Muscle layer of duodenum (tissue), 2 donors: ENCODE measurements around the gene FAM168A.

Experiments
- H3K27ac ChIP-seq: one replicate; pipeline ENCODE4 v1.7.0; 2013; ENCODE audit warnings: mild to moderate bottlenecking, low read length
- H3K27me3 ChIP-seq: one replicate; pipeline ENCODE4 v1.7.0; 2013; ENCODE audit warnings: low read depth, mild to moderate bottlenecking, control low read depth, low read length
- H3K36me3 ChIP-seq, 2 donors: one replicate each; pipeline ENCODE4 v1.7.0; 2013; ENCODE audit warnings: low read length in 2 of 2, control low read depth in 1 of 2, mild to moderate bottlenecking in 1 of 2; ENCODE audit not compliant: insufficient read depth in 2 of 2, control insufficient read depth in 1 of 2
- H3K4me1 ChIP-seq, 2 donors: one replicate each; pipeline ENCODE4 v1.7.0; 2013; ENCODE audit warnings: low read length in 2 of 2, mild to moderate bottlenecking in 2 of 2, control low read depth in 1 of 2, moderate library complexity in 1 of 2; ENCODE audit not compliant: insufficient read depth in 2 of 2, control insufficient read depth in 1 of 2
- H3K4me3 ChIP-seq, 2 donors: one replicate each; pipeline ENCODE4 v1.7.0; 2013; ENCODE audit warnings: low read length in 2 of 2, low read depth in 1 of 2, mild to moderate bottlenecking in 1 of 2
- H3K9me3 ChIP-seq, 2 donors: one replicate each; pipeline ENCODE4 v1.7.0; 2013; ENCODE audit warnings: low read length in 2 of 2, control low read depth in 1 of 2, mild to moderate bottlenecking in 1 of 2; ENCODE audit not compliant: control insufficient read depth in 1 of 2
- donor health status: healthy.

Gene FAM168A

DNA sequence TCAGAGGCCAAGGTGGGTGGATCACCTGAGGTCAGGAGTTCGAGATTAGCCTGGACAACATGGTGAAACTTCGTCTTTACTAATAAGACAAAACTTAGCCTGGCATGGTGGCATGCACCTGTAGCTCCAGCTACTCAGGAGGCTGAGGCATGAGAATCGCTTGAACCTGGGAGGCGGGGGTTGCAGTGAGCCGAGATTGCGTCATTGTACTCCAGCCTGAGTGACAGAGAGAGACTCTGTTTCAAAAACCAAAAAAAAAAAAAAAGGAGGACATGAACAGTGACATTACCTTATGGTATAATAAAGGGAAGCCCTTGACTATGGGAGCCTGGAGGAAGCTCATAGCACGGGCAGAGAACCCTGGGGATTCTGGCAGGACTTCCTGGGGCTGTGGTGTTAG, 32.0 kb upstream of the FAM168A start:
- H3K27ac ChIP-seq, result no peak overlapping the region
- no peaks in the 10 kb centered on the region for H3K9me3 ChIP-seq
- peaks cover 3% of the 10 kb centered on the region for H3K27me3 ChIP-seq
- H3K4me1 ChIP-seq, result no peaks in the 10 kb centered on the region
- H3K36me3 ChIP-seq, result no peaks in the 10 kb centered on the region
- no peak overlapping the region for H3K4me3 ChIP-seq

DNA sequence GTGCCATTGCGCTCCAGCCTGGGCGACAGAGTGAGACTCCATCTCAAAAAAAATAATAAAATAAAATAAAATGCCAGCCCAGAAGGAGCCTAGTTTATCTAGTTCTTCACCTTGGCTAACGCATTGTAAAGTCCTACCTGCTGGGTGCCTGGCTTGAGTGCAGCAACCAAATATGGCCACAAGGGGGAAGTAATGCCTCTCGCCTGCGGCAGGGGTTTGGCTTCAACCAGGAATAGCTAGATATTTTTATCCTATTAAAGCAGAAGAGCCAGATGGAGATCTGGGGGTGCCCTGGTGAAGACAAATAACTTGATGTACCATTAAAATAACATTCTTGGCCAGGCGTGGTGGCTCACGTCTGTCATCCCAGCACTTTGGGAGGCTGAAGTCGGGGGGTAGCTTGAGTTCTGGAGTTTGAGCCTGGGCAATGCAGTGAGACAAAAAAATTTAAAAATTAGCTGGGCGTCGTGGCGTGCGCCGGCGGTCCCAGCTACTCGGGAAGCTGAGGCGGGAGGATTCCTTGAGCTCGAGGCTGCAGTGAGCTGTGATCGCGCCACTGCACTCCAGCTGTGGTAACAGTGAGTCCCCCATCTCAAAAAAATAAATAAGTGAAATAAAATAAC, 27.9 kb upstream of the FAM168A start:
- peaks cover 3% of the 10 kb centered on the region for H3K27me3 ChIP-seq
- H3K27ac ChIP-seq, result no peak overlapping the region
- H3K36me3 ChIP-seq, result no peaks in the 10 kb centered on the region
- H3K4me1 ChIP-seq, result peaks cover 0 to 5% of the 10 kb centered on the region in 2 donors
- peak overlapping the region in 1 of 2 donors; percentile 50 for H3K4me3 ChIP-seq
- no peaks in the 10 kb centered on the region for H3K9me3 ChIP-seq

DNA sequence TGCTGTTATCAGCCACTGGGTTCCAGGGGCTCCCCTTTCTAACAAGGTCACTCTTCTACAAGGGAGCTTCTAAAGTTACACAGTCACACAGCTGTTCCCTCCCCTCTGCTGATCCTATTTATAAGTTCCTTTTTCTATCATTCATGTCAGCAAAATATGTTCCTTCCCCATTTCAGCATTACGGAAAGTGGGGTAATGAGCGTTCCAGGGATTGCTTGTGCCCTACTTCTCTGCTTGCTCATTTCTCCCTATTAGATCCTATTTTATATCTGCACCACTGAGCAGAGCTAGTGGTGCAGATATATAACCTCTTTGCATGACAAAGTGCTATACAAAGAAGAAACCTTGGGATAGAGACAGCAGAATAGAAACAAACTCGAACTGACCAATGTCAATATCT, 25.8 kb upstream of the FAM168A start:
- Histone ChIP-seq H3K27me3 (no peaks in the 10 kb centered on the region), H3K9me3 (no peaks in the 10 kb centered on the region), H3K4me3 (no peak overlapping the region), H3K27ac (no peak overlapping the region), H3K36me3 (no peaks in the 10 kb centered on the region), H3K4me1 (peaks cover 0 to 5% of the 10 kb centered on the region in 2 donors)

DNA sequence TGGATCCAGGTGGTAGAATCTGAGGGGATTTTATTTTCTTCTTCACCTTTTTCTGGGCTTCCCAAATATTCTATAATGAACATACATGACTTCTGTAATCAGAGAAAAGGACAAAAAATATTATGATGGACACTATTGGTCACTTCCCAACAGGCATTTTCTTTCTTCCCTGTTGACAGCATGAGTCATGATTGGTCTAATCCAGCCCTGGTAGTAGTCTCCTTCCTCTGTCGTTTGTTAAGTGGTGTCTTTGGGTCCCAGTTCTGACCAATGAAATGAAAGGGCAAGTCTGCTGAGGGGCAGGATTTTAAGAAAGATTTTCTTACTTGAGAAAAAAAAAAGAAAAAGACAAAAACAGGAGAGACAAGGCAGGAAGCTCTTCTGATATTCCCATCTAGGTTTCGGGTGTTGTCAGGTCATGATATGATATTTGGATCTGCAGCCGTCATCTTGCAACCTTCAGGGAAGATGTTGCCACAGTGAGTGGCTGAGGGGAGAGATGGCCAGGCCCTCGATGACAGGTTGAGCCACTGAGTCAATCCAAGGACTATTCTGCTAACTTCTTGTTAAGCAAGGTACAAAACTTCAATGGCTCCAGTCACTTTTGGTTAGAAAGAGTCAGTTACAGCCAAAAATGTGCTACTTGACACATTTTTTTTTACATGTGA, 25.1 kb upstream of the FAM168A start:
- Histone ChIP-seq H3K36me3 (no peaks in the 10 kb centered on the region), H3K9me3 (no peaks in the 10 kb centered on the region), H3K4me3 (no peak overlapping the region), H3K27ac (no peak overlapping the region), H3K4me1 (peaks cover 0 to 5% of the 10 kb centered on the region in 2 donors), H3K27me3 (no peaks in the 10 kb centered on the region)

DNA sequence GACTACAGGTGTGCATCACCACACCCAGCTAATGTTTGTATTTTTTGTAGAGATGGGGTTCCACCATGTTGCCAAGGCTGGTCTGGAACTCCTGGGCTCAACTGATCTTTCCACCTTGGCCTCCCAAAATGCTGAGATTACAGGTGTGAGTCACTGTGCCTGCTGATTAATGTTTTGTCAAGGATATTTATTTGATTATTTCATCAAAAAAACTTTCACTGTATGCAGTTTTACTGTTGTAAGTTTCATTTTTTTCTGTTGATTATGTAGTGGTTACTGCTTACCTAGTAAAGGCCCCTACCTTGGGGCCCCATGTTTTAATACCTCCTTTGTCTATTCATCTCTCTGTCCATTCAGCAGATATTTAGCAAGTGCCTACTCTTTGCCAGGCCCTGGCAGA, 16.7 kb upstream of the FAM168A start:
- no peaks in the 10 kb centered on the region for H3K36me3 ChIP-seq
- no peaks in the 10 kb centered on the region for H3K27me3 ChIP-seq
- H3K4me1 ChIP-seq, result no peaks in the 10 kb centered on the region
- no peak overlapping the region for H3K27ac ChIP-seq
- H3K9me3 ChIP-seq, result no peaks in the 10 kb centered on the region
- H3K4me3 ChIP-seq, result no peak overlapping the region

DNA sequence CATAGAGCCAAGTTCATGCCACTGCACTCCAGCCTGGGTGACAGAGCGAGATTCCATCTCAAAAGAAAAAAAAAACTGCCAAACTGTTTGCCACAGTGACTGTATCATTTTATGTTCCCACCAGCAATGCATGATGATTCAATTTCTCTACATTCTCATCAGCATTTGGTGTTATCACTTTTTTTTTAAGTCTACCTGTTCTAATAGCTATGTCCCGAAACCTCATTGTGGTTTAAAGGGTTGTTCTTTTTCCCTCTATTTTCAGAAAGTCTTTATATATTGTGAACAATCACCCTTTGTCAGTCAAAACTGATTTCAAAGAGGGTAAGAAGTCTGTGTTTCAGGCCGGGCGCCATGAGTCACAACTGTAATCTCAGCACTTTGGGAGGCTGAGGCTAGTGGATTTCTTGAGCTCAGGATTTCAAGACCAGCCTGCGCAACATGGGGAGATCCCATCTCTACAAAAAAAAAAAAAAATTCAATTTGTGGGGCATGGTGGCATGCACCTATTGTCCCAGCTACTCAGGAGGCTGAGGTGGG, 14.8 kb upstream of the FAM168A start:
- no peak overlapping the region for H3K4me3 ChIP-seq
- H3K9me3 ChIP-seq, result no peaks in the 10 kb centered on the region
- H3K27me3 ChIP-seq, result no peaks in the 10 kb centered on the region
- no peaks in the 10 kb centered on the region for H3K36me3 ChIP-seq
- no peaks in the 10 kb centered on the region for H3K4me1 ChIP-seq
- H3K27ac ChIP-seq, result no peak overlapping the region

DNA sequence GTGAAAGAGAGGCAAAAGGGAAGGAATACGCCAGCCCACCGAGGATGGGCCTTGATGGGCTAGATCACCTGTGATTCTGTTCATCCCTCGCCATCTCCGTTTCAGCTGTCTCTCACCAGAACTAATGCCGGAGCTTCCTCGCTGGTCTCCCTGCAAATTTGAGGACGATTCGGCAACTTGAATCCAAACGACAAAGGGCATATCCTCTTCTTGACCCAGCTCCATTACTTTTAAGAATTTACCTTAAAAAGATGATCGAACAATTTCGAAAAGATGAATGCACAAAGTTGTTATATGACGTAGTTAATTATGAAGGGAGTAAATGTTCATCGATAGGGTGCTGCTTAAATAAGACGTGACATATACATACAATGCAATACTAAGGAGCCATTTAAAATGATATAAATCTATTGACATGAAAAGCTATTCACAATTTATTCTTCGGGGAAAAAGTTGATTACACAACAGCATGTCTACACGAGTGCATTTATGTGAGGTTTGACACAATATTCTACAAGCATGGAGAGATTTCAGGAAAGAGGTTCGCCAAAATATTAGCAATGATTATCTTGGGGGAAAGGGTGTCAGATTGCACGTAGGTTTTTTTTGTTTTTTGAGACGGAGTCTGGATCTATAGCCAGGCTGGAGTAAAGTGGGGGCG, 937 bp upstream of the FAM168A start:
- Histone ChIP-seq H3K4me3 (peak overlapping the region; percentile 86 to 97), H3K4me1 (peaks cover 5 to 16% of the 10 kb centered on the region in 2 donors), H3K36me3 (no peaks in the 10 kb centered on the region), H3K27me3 (no peaks in the 10 kb centered on the region), H3K9me3 (no peaks in the 10 kb centered on the region), H3K27ac (peak overlapping the region; percentile 85)

DNA sequence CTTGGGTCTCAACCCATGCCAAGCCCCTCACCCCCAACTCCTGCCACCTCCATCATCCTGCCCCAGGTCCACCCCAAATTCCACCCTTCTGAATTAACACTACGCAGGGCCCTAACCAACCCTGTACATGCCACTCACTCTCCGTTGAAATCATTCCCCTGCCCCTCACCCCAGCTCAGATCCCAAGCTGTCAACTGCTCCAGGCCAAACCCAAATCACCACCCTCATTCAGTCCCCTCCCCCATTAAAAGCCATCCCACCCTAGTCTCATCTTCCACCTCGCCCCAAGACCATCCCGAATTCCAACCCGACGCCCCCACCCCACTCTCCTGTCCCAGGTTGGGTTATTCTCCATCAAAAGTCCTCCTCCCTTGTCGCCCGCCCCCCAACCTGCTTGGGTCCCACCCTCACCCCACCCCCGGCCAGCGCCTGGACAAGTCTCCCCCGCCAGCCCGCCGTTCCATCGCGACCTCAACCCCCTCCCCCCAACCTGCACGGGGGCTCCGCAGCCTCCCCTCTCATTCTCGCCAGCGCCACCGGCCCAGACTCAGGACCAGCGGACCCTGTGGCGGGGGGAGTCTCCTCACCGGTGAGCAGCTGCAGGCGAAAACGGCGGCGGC, 466 bp downstream of the FAM168A start:
- no peak overlapping the region for H3K27ac ChIP-seq
- H3K4me1 ChIP-seq, result peaks cover 5 to 16% of the 10 kb centered on the region in 2 donors
- H3K27me3 ChIP-seq, result no peaks in the 10 kb centered on the region
- peak overlapping the region; percentile 86 to 97 for H3K4me3 ChIP-seq
- no peaks in the 10 kb centered on the region for H3K9me3 ChIP-seq
- no peaks in the 10 kb centered on the region for H3K36me3 ChIP-seq

DNA sequence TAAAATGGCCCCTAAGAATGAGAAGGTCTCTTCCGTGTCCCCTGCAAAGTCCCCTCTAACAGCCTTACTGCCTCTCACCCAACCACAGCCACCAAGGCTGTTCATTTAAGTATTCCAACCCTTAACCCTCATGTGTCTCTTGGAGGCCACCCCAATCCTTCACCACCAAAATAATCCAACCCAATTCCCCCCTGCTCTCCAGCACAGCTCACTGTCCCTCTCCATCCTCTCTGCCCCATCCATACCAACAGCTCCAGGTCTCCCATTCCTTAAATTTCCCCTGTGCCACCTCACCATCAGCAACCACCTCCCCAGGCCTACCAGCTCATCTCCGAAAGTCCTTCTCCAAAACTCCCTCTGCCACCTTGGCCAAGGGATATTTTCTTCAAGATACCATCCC, 1.4 kb downstream of the FAM168A start:
- no peaks in the 10 kb centered on the region for H3K9me3 ChIP-seq
- no peak overlapping the region for H3K27ac ChIP-seq
- no peaks in the 10 kb centered on the region for H3K27me3 ChIP-seq
- no peaks in the 10 kb centered on the region for H3K36me3 ChIP-seq
- H3K4me1 ChIP-seq, result peaks cover 5 to 16% of the 10 kb centered on the region in 2 donors
- H3K4me3 ChIP-seq, result peak overlapping the region; percentile 86 to 97

DNA sequence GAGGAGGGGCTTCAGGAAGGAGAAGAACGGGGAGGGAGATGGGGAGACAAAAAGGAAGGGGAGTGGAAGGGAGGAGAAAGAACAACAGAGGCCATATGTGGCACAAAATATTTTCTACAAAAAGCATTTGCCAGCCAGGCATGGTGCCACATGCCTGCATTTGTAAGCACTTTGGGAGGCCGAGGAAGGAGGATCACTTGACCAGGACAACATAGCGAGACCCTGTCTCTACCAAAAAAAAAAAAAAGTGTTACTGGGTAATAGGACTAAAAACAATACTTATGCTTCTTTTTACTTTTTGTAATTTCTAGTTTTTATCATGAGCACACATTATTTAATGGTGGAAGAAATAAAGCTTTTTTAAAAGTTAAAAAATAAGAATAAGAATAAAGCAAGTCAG, 5.3 kb downstream of the FAM168A start:
- Histone ChIP-seq H3K9me3 (no peaks in the 10 kb centered on the region), H3K36me3 (no peaks in the 10 kb centered on the region), H3K27ac (no peak overlapping the region), H3K4me3 (no peak overlapping the region), H3K4me1 (peaks cover 5 to 14% of the 10 kb centered on the region in 2 donors), H3K27me3 (no peaks in the 10 kb centered on the region)

DNA sequence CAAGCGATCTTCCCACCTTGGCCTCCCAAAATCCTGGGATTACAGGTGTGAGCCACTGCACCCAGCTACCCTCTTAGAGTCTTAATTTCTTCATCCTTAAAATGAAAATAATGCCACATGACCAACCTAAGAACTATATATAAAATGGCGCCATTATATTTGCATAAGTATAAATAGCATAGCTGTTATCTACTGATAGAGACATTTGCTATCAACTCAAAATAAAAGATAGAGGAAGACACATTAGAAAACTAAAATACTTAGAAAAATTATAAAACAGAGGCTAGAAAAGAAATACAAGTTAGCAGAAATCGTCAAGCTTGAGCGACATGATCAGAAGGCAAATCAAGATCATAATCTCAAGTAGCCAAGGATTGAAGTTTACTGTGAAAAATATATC, 6.2 kb downstream of the FAM168A start:
- Histone ChIP-seq H3K27me3 (no peaks in the 10 kb centered on the region), H3K36me3 (no peaks in the 10 kb centered on the region), H3K4me1 (peaks cover 1 to 7% of the 10 kb centered on the region in 2 donors), H3K9me3 (no peaks in the 10 kb centered on the region), H3K4me3 (no peak overlapping the region), H3K27ac (no peak overlapping the region)
